ENCODE data around the gene ABTB1. TPM values are rescaled to one million over a fixed set of nuclear protein-coding genes. Genes with fewer than 3 reads are reported as not detected.

ABTB1 gene
- total and polyA plus RNA-seq, 2 of the 13 experiments (the other 11 are each of a cell fraction or from before 2014, with no cell fraction given) = 0.42 to 14.5 TPM

DNA sequence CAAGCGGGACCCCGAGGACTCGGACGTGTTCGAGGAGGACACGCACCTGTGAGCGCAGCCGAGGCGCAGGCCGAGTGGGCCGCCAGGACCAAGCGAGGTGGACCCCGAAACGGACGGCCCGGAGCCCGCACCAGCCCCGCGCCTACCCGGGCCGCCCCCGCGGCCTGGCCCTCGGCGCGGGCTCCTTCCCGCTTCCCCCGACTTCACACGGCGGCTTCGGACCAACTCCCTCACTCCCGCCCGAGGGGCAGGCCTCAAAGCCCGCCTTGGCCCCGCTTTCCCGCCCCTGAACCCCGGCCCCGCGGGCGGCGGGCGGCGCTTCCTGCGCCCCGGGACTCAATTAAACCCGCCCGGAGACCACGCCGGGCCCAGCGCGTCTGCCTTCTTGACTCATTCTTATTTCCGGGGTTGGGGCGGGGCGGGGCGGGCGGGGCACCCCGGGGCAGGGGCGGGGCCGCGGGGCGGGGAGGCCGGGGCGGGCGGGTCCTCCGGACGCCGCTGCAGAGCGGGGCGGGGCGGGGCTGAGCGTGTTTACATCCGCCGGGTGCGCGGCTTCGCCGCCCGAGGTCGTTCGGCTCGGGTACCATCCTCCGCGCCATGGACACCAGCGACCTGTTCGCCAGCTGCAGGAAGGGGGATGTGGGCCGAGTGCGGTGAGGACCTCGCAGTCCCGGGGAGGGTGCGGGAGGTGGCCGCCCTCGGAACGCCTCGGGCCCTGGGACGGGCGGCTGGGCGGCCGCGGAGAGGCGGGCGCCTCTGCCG, at the start of gene ABTB1 (continued):
- TF ChIP-seq TOE1 (CRISPR knock-in tag; IDR thresholded peaks at IDR 0.05) = no peak
- peak; percentile 54; the same call in 1 of the 2 replicates for TF ChIP-seq ETV5 (CRISPR knock-in tag; IDR thresholded peaks at IDR 0.05; ENCODE audit: borderline replicate concordance)
- TF ChIP-seq PAX8 (CRISPR knock-in tag; IDR thresholded peaks at IDR 0.05; ENCODE audit: borderline replicate concordance) = 0 out of 2 replicates have a peak, but pooled peaks have one; percentile 13
- no peak for TF ChIP-seq ESRRA (CRISPR knock-in tag; IDR thresholded peaks at IDR 0.05; ENCODE audit: low read depth)
- TF ChIP-seq, protein P1, sequence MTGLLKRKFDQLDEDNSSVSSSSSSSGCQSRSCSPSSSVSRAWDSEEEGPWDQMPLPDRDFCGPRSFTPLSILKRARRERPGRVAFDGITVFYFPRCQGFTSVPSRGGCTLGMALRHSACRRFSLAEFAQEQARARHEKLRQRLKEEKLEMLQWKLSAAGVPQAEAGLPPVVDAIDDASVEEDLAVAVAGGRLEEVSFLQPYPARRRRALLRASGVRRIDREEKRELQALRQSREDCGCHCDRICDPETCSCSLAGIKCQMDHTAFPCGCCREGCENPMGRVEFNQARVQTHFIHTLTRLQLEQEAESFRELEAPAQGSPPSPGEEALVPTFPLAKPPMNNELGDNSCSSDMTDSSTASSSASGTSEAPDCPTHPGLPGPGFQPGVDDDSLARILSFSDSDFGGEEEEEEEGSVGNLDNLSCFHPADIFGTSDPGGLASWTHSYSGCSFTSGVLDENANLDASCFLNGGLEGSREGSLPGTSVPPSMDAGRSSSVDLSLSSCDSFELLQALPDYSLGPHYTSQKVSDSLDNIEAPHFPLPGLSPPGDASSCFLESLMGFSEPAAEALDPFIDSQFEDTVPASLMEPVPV (CRISPR knock-in tag; IDR thresholded peaks at IDR 0.05) = peak; percentile 39; the same call in 1 of the 2 replicates
- no peak for TF ChIP-seq MAF1 (CRISPR knock-in tag; IDR thresholded peaks at IDR 0.05; ENCODE audit: borderline replicate concordance)
- TF ChIP-seq ZNF768 (CRISPR knock-in tag; IDR thresholded peaks at IDR 0.05) = no peak
- TF ChIP-seq, protein P2, sequence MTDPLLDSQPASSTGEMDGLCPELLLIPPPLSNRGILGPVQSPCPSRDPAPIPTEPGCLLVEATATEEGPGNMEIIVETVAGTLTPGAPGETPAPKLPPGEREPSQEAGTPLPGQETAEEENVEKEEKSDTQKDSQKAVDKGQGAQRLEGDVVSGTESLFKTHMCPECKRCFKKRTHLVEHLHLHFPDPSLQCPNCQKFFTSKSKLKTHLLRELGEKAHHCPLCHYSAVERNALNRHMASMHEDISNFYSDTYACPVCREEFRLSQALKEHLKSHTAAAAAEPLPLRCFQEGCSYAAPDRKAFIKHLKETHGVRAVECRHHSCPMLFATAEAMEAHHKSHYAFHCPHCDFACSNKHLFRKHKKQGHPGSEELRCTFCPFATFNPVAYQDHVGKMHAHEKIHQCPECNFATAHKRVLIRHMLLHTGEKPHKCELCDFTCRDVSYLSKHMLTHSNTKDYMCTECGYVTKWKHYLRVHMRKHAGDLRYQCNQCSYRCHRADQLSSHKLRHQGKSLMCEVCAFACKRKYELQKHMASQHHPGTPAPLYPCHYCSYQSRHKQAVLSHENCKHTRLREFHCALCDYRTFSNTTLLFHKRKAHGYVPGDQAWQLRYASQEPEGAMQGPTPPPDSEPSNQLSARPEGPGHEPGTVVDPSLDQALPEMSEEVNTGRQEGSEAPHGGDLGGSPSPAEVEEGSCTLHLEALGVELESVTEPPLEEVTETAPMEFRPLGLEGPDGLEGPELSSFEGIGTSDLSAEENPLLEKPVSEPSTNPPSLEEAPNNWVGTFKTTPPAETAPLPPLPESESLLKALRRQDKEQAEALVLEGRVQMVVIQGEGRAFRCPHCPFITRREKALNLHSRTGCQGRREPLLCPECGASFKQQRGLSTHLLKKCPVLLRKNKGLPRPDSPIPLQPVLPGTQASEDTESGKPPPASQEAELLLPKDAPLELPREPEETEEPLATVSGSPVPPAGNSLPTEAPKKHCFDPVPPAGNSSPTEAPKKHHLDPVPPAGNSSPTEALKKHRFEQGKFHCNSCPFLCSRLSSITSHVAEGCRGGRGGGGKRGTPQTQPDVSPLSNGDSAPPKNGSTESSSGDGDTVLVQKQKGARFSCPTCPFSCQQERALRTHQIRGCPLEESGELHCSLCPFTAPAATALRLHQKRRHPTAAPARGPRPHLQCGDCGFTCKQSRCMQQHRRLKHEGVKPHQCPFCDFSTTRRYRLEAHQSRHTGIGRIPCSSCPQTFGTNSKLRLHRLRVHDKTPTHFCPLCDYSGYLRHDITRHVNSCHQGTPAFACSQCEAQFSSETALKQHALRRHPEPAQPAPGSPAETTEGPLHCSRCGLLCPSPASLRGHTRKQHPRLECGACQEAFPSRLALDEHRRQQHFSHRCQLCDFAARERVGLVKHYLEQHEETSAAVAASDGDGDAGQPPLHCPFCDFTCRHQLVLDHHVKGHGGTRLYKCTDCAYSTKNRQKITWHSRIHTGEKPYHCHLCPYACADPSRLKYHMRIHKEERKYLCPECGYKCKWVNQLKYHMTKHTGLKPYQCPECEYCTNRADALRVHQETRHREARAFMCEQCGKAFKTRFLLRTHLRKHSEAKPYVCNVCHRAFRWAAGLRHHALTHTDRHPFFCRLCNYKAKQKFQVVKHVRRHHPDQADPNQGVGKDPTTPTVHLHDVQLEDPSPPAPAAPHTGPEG (CRISPR knock-in tag; IDR thresholded peaks at IDR 0.05) = peak; percentile 58; the same call in 1 of the 2 replicates
- TF ChIP-seq, protein P3, sequence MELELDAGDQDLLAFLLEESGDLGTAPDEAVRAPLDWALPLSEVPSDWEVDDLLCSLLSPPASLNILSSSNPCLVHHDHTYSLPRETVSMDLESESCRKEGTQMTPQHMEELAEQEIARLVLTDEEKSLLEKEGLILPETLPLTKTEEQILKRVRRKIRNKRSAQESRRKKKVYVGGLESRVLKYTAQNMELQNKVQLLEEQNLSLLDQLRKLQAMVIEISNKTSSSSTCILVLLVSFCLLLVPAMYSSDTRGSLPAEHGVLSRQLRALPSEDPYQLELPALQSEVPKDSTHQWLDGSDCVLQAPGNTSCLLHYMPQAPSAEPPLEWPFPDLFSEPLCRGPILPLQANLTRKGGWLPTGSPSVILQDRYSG (CRISPR knock-in tag; IDR thresholded peaks at IDR 0.05) = no peak
- TF ChIP-seq, protein P4, sequence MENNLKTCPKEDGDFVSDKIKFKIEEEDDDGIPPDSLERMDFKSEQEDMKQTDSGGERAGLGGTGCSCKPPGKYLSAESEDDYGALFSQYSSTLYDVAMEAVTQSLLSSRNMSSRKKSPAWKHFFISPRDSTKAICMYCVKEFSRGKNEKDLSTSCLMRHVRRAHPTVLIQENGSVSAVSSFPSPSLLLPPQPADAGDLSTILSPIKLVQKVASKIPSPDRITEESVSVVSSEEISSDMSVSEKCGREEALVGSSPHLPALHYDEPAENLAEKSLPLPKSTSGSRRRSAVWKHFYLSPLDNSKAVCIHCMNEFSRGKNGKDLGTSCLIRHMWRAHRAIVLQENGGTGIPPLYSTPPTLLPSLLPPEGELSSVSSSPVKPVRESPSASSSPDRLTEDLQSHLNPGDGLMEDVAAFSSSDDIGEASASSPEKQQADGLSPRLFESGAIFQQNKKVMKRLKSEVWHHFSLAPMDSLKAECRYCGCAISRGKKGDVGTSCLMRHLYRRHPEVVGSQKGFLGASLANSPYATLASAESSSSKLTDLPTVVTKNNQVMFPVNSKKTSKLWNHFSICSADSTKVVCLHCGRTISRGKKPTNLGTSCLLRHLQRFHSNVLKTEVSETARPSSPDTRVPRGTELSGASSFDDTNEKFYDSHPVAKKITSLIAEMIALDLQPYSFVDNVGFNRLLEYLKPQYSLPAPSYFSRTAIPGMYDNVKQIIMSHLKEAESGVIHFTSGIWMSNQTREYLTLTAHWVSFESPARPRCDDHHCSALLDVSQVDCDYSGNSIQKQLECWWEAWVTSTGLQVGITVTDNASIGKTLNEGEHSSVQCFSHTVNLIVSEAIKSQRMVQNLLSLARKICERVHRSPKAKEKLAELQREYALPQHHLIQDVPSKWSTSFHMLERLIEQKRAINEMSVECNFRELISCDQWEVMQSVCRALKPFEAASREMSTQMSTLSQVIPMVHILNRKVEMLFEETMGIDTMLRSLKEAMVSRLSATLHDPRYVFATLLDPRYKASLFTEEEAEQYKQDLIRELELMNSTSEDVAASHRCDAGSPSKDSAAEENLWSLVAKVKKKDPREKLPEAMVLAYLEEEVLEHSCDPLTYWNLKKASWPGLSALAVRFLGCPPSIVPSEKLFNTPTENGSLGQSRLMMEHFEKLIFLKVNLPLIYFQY (CRISPR knock-in tag; IDR thresholded peaks at IDR 0.05; ENCODE audit: borderline replicate concordance) = no peak
- TF ChIP-seq EED (CRISPR knock-in tag; IDR thresholded peaks at IDR 0.05) = no peak
- no peak for TF ChIP-seq NFYC (CRISPR knock-in tag; IDR thresholded peaks at IDR 0.05)
- peak; percentile 31; the same call in 1 of the 2 replicates for TF ChIP-seq MED1 (CRISPR knock-in tag; IDR thresholded peaks at IDR 0.05)
- no peak for TF ChIP-seq ZNF329 (CRISPR knock-in tag; IDR thresholded peaks at IDR 0.05; ENCODE audit: low read depth)
- TF ChIP-seq ZNF263 (CRISPR knock-in tag; IDR thresholded peaks at IDR 0.05) = no peak
- peak; percentile 33; the same call in 1 of the 2 replicates for TF ChIP-seq ELF1 (CRISPR knock-in tag; IDR thresholded peaks at IDR 0.05)
- no peak for TF ChIP-seq ZNF605 (CRISPR knock-in tag; IDR thresholded peaks at IDR 0.05)

All from HepG2 (cell line).